Mesenchymal stem cell (in vitro differentiated cells and primary cell): ENCODE results near the gene TRDN.
A peak's percentile ranks its signal among the peaks of the same experiment; 100 is the strongest.

Experiments used
- DNase-seq: peaks from one replicate; pipeline ENCODE4 v3.0.0-alpha.2; 2013
- H2AFZ ChIP-seq: one replicate; pipeline ENCODE4 v1.6.1; 2013; ENCODE audit warnings: low read depth, mild to moderate bottlenecking, control low read depth, inconsistent platforms, low read length, moderate library complexity
- H2AK5ac ChIP-seq: 2 replicates; pipeline ENCODE4 v1.6.1; 2013; ENCODE audit warnings: low read length, moderate library complexity, mild to moderate bottlenecking, inconsistent platforms; ENCODE audit not compliant: severe bottlenecking
- H2BK120ac ChIP-seq: one replicate; pipeline ENCODE4 v1.6.1; 2013; ENCODE audit warnings: low read depth, mild to moderate bottlenecking, inconsistent platforms, low read length, moderate library complexity
- H2BK12ac ChIP-seq, 2 experiments: one replicate each; pipeline ENCODE4 v1.6.1; 2013; ENCODE audit warnings: inconsistent platforms in 2 of 2, low read length in 2 of 2, mild to moderate bottlenecking in 2 of 2, moderate library complexity in 2 of 2, control low read depth in 1 of 2
- H2BK15ac ChIP-seq: one replicate; pipeline ENCODE4 v1.6.1; 2013; ENCODE audit warnings: mild to moderate bottlenecking, low read depth, inconsistent platforms; ENCODE audit not compliant: poor library complexity, severe bottlenecking
- H2BK5ac ChIP-seq: 2 replicates; pipeline ENCODE4 v1.6.1; 2013; ENCODE audit warnings: low read depth, mild to moderate bottlenecking, low read length, control low read depth, inconsistent platforms; ENCODE audit not compliant: poor library complexity, severe bottlenecking
- H3K14ac ChIP-seq, 2 experiments: one replicate each; pipeline ENCODE4 v1.6.1; 2013; ENCODE audit warnings: inconsistent platforms in 2 of 2, low read length in 2 of 2, control low read depth in 1 of 2, mild to moderate bottlenecking in 1 of 2, moderate library complexity in 1 of 2
- H3K18ac ChIP-seq, 2 experiments: one replicate each; pipeline ENCODE4 v1.6.1; 2013; ENCODE audit warnings: inconsistent platforms in 2 of 2, low read length in 2 of 2, control low read depth in 1 of 2, low read depth in 1 of 2, mild to moderate bottlenecking in 1 of 2
- H3K23ac ChIP-seq, 2 experiments: one replicate each; pipeline ENCODE4 v1.6.1; 2013; ENCODE audit warnings: inconsistent platforms in 2 of 2, low read length in 2 of 2, mild to moderate bottlenecking in 2 of 2, moderate library complexity in 2 of 2, control low read depth in 1 of 2
- H3K27ac ChIP-seq: 2 replicates; pipeline ENCODE4 v1.5.1; 2013; ENCODE audit warnings: mild to moderate bottlenecking, moderate library complexity, low read length, control low read depth, inconsistent platforms; ENCODE audit not compliant: poor library complexity, severe bottlenecking
- H3K27me3 ChIP-seq, 2 experiments: 2 replicates each; pipeline versions ENCODE4 v1.6.1 to v1.7.0; 2013; ENCODE audit warnings: low read length in 2 of 2, mild to moderate bottlenecking in 2 of 2, moderate library complexity in 2 of 2, control low read depth in 1 of 2, inconsistent platforms in 1 of 2; ENCODE audit not compliant: control insufficient read depth in 1 of 2, insufficient read depth in 1 of 2
- H3K36me3 ChIP-seq, 2 experiments: 2 replicates each; pipeline versions ENCODE4 v1.6.1 to v1.7.0; 2013; ENCODE audit warnings: low read length in 2 of 2, control low read depth in 1 of 2, inconsistent platforms in 1 of 2, low read depth in 1 of 2, mild to moderate bottlenecking in 1 of 2; ENCODE audit not compliant: insufficient read depth in 2 of 2, control insufficient read depth in 1 of 2
- H3K4ac ChIP-seq, 2 experiments: one replicate each; pipeline ENCODE4 v1.6.1; 2013; ENCODE audit warnings: inconsistent platforms in 2 of 2, low read length in 2 of 2, mild to moderate bottlenecking in 2 of 2, moderate library complexity in 2 of 2, control low read depth in 1 of 2, low read depth in 1 of 2
- H3K4me1 ChIP-seq: 2 replicates; pipeline ENCODE4 v1.6.1; 2013; ENCODE audit warnings: low read depth, low read length, control low read depth; ENCODE audit not compliant: control insufficient read depth, insufficient read depth
- H3K4me2 ChIP-seq: 2 replicates; pipeline ENCODE4 v1.6.1; 2013; ENCODE audit warnings: low read length, mild to moderate bottlenecking, inconsistent platforms; ENCODE audit not compliant: poor library complexity, severe bottlenecking
- H3K4me3 ChIP-seq, 2 experiments: 2 replicates each; pipeline versions ENCODE4 v1.5.1 to v1.7.0; 2013; ENCODE audit warnings: low read length in 2 of 2, mild to moderate bottlenecking in 2 of 2, control low read depth in 1 of 2, low read depth in 1 of 2; ENCODE audit not compliant: insufficient read depth in 1 of 2
- H3K79me1 ChIP-seq: replicated peaks from 2 replicates; pipeline ENCODE4 v1.6.1; 2013; ENCODE audit warnings: mild to moderate bottlenecking, control low read depth, low read length, inconsistent platforms; ENCODE audit not compliant: poor library complexity, severe bottlenecking
- H3K9ac ChIP-seq: 2 replicates; pipeline ENCODE4 v1.7.0; 2013; ENCODE audit warnings: mild to moderate bottlenecking, low read length, moderate library complexity
- H3K9me3 ChIP-seq: 2 replicates; pipeline ENCODE4 v1.7.0; 2013; ENCODE audit warnings: mild to moderate bottlenecking, low read length; ENCODE audit not compliant: control insufficient read depth
- H4K8ac ChIP-seq: one replicate; pipeline ENCODE4 v1.6.1; 2013; ENCODE audit warnings: inconsistent platforms, mild to moderate bottlenecking, low read length, moderate library complexity
- H4K91ac ChIP-seq: one replicate; pipeline ENCODE4 v1.6.1; 2013; ENCODE audit warnings: mild to moderate bottlenecking, low read length, inconsistent platforms
- WGBS: methylation state at CpG from one replicate; pipeline ENCODE4 v1.1.7; 2013; ENCODE audit warnings: mixed read lengths; 5-methylcytosine and 5-hydroxymethylcytosine counted together

Gene TRDN

GRCh38 chr6:123338394-123338793 lies 298.4 kb downstream of the TRDN start:
- H3K23ac ChIP-seq: no peak overlapping the region
- no peak overlapping the region for H3K4me2 ChIP-seq
- H2BK12ac ChIP-seq: no peak overlapping the region
- H3K79me1 ChIP-seq: no peaks in the 10 kb centered on the region
- H2AK5ac ChIP-seq: no peak overlapping the region
- no peak overlapping the region for H3K14ac ChIP-seq
- no peak overlapping the region for H2BK5ac ChIP-seq
- H2BK120ac ChIP-seq: no peak overlapping the region
- no peaks in the 10 kb centered on the region for H3K4me1 ChIP-seq
- no peak overlapping the region for H4K91ac ChIP-seq
- DNase-seq: no peak
- no peak overlapping the region for H3K4me3 ChIP-seq
- H3K9ac ChIP-seq: no peak overlapping the region
- no peak overlapping the region for H3K27ac ChIP-seq
- no peak overlapping the region for H3K18ac ChIP-seq
- H3K4ac ChIP-seq: no peak overlapping the region
- H3K9me3 ChIP-seq: no peaks in the 10 kb centered on the region
- H3K36me3 ChIP-seq: no peaks in the 10 kb centered on the region
- H4K8ac ChIP-seq: no peak overlapping the region
- no peak overlapping the region for H2AFZ ChIP-seq
- H2BK15ac ChIP-seq: no peak overlapping the region
- H3K27me3 ChIP-seq: no peaks in the 10 kb centered on the region

GRCh38 chr6:123333000-123333756 lies 303.6 kb downstream of the TRDN start:
- peak overlapping the region in 1 of 2 experiments; percentile 13 for H3K4me3 ChIP-seq
- H2BK120ac ChIP-seq: no peak overlapping the region
- no peak overlapping the region for H2BK5ac ChIP-seq
- H3K4me2 ChIP-seq: no peak overlapping the region
- no peak overlapping the region for H3K4ac ChIP-seq
- H4K91ac ChIP-seq: no peak overlapping the region
- H2AK5ac ChIP-seq: no peak overlapping the region
- H3K18ac ChIP-seq: no peak overlapping the region
- H3K9me3 ChIP-seq: no peaks in the 10 kb centered on the region
- H3K9ac ChIP-seq: no peak overlapping the region
- no peak overlapping the region for H3K23ac ChIP-seq
- H2BK12ac ChIP-seq: no peak overlapping the region
- WGBS: 71% methylated on average over 3 of the region's 3 CpGs
- no peak overlapping the region for H2BK15ac ChIP-seq
- peak; percentile 5 for DNase-seq
- no peaks in the 10 kb centered on the region for H3K27me3 ChIP-seq
- no peaks in the 10 kb centered on the region for H3K79me1 ChIP-seq
- no peak overlapping the region for H3K27ac ChIP-seq
- H3K4me1 ChIP-seq: no peaks in the 10 kb centered on the region
- no peak overlapping the region for H2AFZ ChIP-seq
- H4K8ac ChIP-seq: no peak overlapping the region
- no peaks in the 10 kb centered on the region for H3K36me3 ChIP-seq
- H3K14ac ChIP-seq: no peak overlapping the region

GRCh38 chr6:123332070-123332469 lies 304.7 kb downstream of the TRDN start:
- Histone ChIP-seq H3K23ac (no peak overlapping the region), H3K9ac (no peak overlapping the region), H4K8ac (no peak overlapping the region), H3K36me3 (no peaks in the 10 kb centered on the region), H3K4me1 (no peaks in the 10 kb centered on the region), H2AK5ac (no peak overlapping the region), H3K27me3 (no peaks in the 10 kb centered on the region), H3K79me1 (no peaks in the 10 kb centered on the region), H2BK15ac (no peak overlapping the region), H2AFZ (no peak overlapping the region), H3K14ac (no peak overlapping the region), H3K9me3 (no peaks in the 10 kb centered on the region), H2BK5ac (no peak overlapping the region), H3K4ac (no peak overlapping the region), H2BK12ac (no peak overlapping the region), H3K4me2 (no peak overlapping the region), H2BK120ac (no peak overlapping the region), H3K27ac (no peak overlapping the region), H3K18ac (no peak overlapping the region), H4K91ac (no peak overlapping the region), H3K4me3 (no peak overlapping the region)
- 67% methylated on average over 1 of the region's 2 CpGs for WGBS
- no peak for DNase-seq

- H3K79me1 ChIP-seq: no peaks in the 10 kb centered on the region
- no peak overlapping the region for H3K18ac ChIP-seq
- H3K9me3 ChIP-seq: no peaks in the 10 kb centered on the region
- H2AK5ac ChIP-seq: no peak overlapping the region
- DNase-seq: no peak
- H4K91ac ChIP-seq: no peak overlapping the region
- no peaks in the 10 kb centered on the region for H3K36me3 ChIP-seq
- no peak overlapping the region for H2BK120ac ChIP-seq
- no peak overlapping the region for H3K4me2 ChIP-seq
- no peak overlapping the region for H2AFZ ChIP-seq
- H2BK5ac ChIP-seq: no peak overlapping the region
- no peak overlapping the region for H3K23ac ChIP-seq
- H3K4ac ChIP-seq: no peak overlapping the region
- no peak overlapping the region for H2BK12ac ChIP-seq
- no peak overlapping the region for H3K9ac ChIP-seq
- H3K14ac ChIP-seq: no peak overlapping the region
- no peak overlapping the region for H3K4me3 ChIP-seq
- no peaks in the 10 kb centered on the region for H3K27me3 ChIP-seq
- H3K4me1 ChIP-seq: no peaks in the 10 kb centered on the region
- no peak overlapping the region for H3K27ac ChIP-seq
- H4K8ac ChIP-seq: no peak overlapping the region
- no peak overlapping the region for H2BK15ac ChIP-seq
These were observed 307.4 kb downstream of the TRDN start for GRCh38 chr6:123329337-123329736.
